Testis (tissue), 3 donors: ENCODE measurements around the gene PASD1. TPM values are rescaled to one million over a fixed set of nuclear protein-coding genes. Genes with fewer than 3 reads are reported as not detected.

ENCODE experiments used
- DNase-seq: peaks from one replicate; pipeline ENCODE4 v3.0.0-alpha.2; 2019
- H3K27ac ChIP-seq, 2 donors: fragments of 200-600 bp; sonication (generic); one replicate each; pipeline ENCODE4 v1.5.1; 2019
- H3K27me3 ChIP-seq: fragments of 200-600 bp; sonication (generic); one replicate; pipeline ENCODE4 v1.5.1; 2019
- H3K36me3 ChIP-seq: fragments of 200-600 bp; sonication (generic); one replicate; pipeline ENCODE4 v1.5.1; 2017; ENCODE audit warnings: low read depth; ENCODE audit errors: missing control alignments
- H3K4me1 ChIP-seq: fragments of 200-600 bp; sonication (generic); one replicate; pipeline ENCODE4 v1.5.1; 2019
- H3K4me3 ChIP-seq, 2 donors: fragments of 200-600 bp; sonication (generic); one replicate each; pipeline ENCODE4 v1.5.1; 2017 to 2019
- H3K9me3 ChIP-seq: fragments of 200-600 bp; sonication (generic); one replicate; pipeline ENCODE4 v1.5.1; 2017
- CTCF ChIP-seq, 3 experiments: fragments of 450-650 bp in 2 of 3; fragments of 200-600 bp in 1 of 3; sonication (generic) in 1 of 3; IDR thresholded peaks; one replicate each; pipeline ENCODE4 v1.5.1; 2016 to 2019; ENCODE audit warnings: antibody characterized with exemption in 3 of 3, mild to moderate bottlenecking in 2 of 3, moderate library complexity in 1 of 3
- POLR2A ChIP-seq: fragments of 450-650 bp; IDR thresholded peaks from one replicate; pipeline ENCODE4 v1.6.1; 2017; ENCODE audit warnings: antibody characterized with exemption, mild to moderate bottlenecking, moderate library complexity
- WGBS, 2 donors: methylation state at CpG; one replicate each; pipeline ENCODE4 v1.1.5; 2018; 5-methylcytosine and 5-hydroxymethylcytosine counted together
- intact Hi-C: fragments of 100-400 bp; cut with DNase I; formaldehyde crosslinking; loops from one replicate; pipeline ENCODE4 v1.15.1; 2023; ENCODE audit warnings: low total_unique reads
- polyA plus RNA-seq: library from polyadenylated mRNA; stranded (reverse); fragments of 350-450 nt; fragmentation: Illumina TruSeq; extraction: RNeasy Lipid Tissue Mini Kit (QIAGEN cat#74804); gene quantifications from one replicate; pipeline ENCODE4 v1.2.3, GENCODE V29; 2014; ENCODE audit warnings: low read depth, low replicate concordance; ENCODE audit not compliant: insufficient read depth
- total RNA-seq, 2 donors: library from RNA; depleted of rRNA; stranded (reverse); fragments of >200 nt; gene quantifications; one replicate each; pipeline ENCODE4 v1.2.3, GENCODE V29; 2016

The PASD1 gene
- total and polyA plus RNA-seq, 3 donors from 2014 or later, result 29.4 to 34.1 (median 31.1) TPM

- Histone ChIP-seq H3K27me3 (no peaks in the 10 kb centered on the region), H3K27ac (no peak overlapping the region), H3K36me3 (no peaks in the 10 kb centered on the region), H3K4me3 (no peak overlapping the region), H3K9me3 (no peaks in the 10 kb centered on the region), H3K4me1 (no peaks in the 10 kb centered on the region)
- intact Hi-C loops, result no loop called here
- TF ChIP-seq POLR2A (no peak), CTCF (IDR thresholded peaks at IDR 0.05) (no peak)
- DNase-seq, result no peak
- 83 to 94% methylated on average over 2 of the region's 2 CpGs for WGBS, 2 donors
Observed at GRCh38 chrX:151631822-151632221, 68.3 kb downstream of the PASD1 start.

- WGBS, 2 donors, result 84 to 98% methylated on average over 4 of the region's 4 CpGs
- DNase-seq, result no peak
- Histone ChIP-seq H3K9me3 (no peaks in the 10 kb centered on the region), H3K27ac (no peak overlapping the region), H3K4me1 (no peaks in the 10 kb centered on the region), H3K36me3 (no peaks in the 10 kb centered on the region), H3K27me3 (no peaks in the 10 kb centered on the region), H3K4me3 (no peak overlapping the region)
- no peak for TF ChIP-seq CTCF (IDR thresholded peaks at IDR 0.05)
- no peak for TF ChIP-seq POLR2A
- intact Hi-C loops, result no loop called here
Observed at GRCh38 chrX:151633157-151633556, 69.7 kb downstream of the PASD1 start.

DNA sequence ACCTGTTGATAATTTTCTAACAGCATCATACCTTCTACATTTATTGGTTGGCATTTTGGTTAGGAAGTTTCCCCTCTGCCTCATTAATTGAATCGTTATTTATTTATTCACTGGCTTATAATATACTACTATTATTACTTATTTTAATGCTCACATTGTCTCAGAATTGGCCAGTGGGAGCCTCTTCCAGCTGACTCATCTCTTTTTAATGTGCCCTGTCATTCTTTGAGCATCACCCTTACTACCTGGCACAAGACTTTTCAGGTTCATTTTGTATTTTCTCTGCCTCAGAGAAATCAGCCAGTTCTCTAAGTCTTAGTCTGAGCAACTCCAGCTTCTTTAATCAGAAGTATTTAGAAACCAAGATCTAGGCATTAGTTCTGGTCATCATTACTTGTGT lies 71.5 kb downstream of the PASD1 start:
- H3K27me3 ChIP-seq, result no peaks in the 10 kb centered on the region
- 69 to 82% methylated on average over 1 of the region's 1 CpG for WGBS, 2 donors
- H3K9me3 ChIP-seq, result no peaks in the 10 kb centered on the region
- H3K4me1 ChIP-seq, result no peaks in the 10 kb centered on the region
- intact Hi-C loops, result no loop called here
- no peak for TF ChIP-seq POLR2A
- TF ChIP-seq CTCF (IDR thresholded peaks at IDR 0.05), result no peak
- H3K4me3 ChIP-seq, result no peak overlapping the region
- H3K27ac ChIP-seq, result no peak overlapping the region
- no peak for DNase-seq
- no peaks in the 10 kb centered on the region for H3K36me3 ChIP-seq

- no peaks in the 10 kb centered on the region for H3K9me3 ChIP-seq
- TF ChIP-seq POLR2A, result no peak
- no peaks in the 10 kb centered on the region for H3K36me3 ChIP-seq
- no peak overlapping the region for H3K4me3 ChIP-seq
- no peak for DNase-seq
- intact Hi-C loops, result no loop called here
- no peaks in the 10 kb centered on the region for H3K4me1 ChIP-seq
- no peak overlapping the region for H3K27ac ChIP-seq
- no peaks in the 10 kb centered on the region for H3K27me3 ChIP-seq
- 73 to 82% methylated on average over 8 to 11 of the region's 11 CpGs for WGBS, 2 donors
Observed at GRCh38 chrX:151641564-151641963, 78.1 kb downstream of the PASD1 start.

- intact Hi-C loops, result no loop called here
- H3K36me3 ChIP-seq, result no peaks in the 10 kb centered on the region
- DNase-seq, result peak; percentile 66
- no peak for TF ChIP-seq POLR2A
- no peak for TF ChIP-seq CTCF (IDR thresholded peaks at IDR 0.05)
- H3K9me3 ChIP-seq, result no peaks in the 10 kb centered on the region
- H3K27ac ChIP-seq, result no peak overlapping the region
- WGBS, 2 donors, result 46 to 54% methylated on average over 4 to 5 of the region's 6 CpGs
- no peaks in the 10 kb centered on the region for H3K4me1 ChIP-seq
- H3K27me3 ChIP-seq, result no peaks in the 10 kb centered on the region
- H3K4me3 ChIP-seq, result no peak overlapping the region
Observed at GRCh38 chrX:151675121-151675746, 111.8 kb downstream of the PASD1 start.
